IPS DF 19.7 (cell line): ENCODE results near the gene MT1M.
"Not testable (repeated sequence)": the region's sequence is repeated elsewhere in the genome, so short reads cannot be mapped to it uniquely, and the experiment has no call there.

ENCODE experiments used
- DNase-seq: peaks from one replicate; pipeline ENCODE4 v3.0.0-alpha.2; 2013; ENCODE audit warnings: low read depth, low spot score

The MT1M gene

DNA sequence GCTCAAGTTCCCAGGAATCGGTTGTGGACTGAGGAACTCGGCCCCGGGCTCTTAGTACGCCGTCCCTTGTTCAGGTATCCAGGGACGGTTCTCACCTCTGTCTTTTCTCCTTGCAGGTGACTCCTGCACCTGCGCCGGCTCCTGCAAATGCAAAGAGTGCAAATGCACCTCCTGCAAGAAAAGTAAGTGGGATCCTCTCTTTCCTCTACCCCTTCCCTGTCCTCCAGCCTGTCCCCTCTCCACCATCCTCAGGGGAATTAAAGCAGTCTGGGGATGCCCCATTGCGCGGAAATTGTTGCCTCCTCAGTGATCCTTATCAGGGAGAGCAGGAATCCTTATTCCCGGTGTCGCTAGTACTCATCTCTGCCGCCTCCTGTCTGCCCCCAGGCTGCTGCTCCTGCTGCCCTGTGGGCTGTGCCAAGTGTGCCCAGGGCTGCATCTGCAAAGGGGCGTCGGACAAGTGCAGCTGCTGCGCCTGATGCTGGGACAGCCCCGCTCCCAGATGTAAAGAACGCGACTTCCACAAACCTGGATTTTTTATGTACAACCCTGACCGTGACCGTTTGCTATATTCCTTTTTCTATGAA, 23.5 kb upstream of the MT1M start:
- no peak for DNase-seq

DNA sequence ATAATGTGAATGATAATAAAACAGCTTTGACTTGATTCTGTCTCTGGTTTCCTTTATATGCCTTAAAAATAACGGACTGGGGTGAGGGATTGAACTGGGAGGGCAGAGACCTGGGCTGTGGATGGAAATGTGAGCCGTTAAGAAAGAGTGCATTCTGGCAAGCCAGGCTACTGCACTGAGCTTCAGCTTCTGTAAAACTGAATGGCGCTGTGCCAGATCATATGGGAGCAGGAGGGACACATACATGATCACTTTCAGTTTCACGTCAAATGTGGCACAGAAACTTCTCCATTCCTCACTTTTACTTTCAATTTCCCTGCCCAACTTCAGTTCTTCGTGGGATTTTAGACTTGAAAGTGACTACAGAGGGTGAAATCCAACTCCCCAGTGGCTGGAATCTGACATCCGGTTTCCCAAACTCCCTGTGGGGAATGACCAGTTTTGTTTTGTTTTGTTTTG, 23.0 kb upstream of the MT1M start:
- no peak for DNase-seq

DNA sequence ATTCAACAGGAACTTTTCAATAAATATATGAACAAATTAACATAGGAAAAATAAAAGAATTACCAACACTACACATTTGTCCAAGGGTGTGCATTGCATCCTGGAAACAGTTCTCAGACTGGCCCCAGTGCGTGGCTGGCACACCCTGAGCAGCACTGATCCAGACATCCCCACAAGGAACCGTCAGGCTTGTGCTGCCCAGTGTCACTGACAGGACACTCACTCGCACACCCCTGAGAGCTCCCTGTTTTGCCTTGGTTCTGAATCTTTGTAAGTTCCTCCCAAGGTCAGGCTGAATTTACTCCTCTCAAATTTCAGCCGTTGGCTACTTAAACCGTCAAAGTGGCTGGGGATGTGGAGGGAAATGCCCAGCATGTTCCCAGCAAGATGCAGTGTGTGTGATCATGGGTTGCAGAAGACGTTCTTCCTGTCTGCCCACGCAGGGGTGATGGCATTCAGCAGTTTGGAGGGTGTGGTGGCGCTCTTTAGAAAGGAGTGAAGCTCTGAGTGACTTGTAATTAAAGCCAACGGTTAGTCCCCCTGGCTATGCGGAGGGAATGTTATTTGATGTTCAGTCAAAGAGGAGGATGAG, 22.3 kb upstream of the MT1M start:
- no peak for DNase-seq

DNA sequence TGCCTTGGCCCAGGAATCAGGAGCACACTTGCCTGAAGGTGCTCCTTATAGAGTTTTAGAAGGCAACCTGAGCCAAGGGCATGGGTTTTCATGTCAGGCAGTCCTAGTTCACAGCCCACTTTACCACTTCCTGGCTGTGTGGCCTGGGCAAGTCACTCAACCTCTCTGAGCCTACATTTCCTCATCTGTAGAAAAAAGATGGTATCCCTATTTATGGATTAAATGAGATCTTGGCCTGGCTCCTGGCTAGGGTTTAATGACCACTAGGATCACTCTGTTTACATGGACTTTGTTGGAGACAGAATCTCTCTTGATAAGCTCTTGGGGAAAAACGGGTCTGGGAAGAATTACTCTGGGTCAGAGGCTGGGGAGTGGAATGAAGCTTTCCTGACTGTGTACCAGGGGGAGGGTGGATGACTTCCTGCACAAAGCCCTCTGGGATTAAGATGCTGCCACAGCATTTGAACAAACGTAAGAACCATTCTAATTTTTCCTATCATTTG, 21.8 kb upstream of the MT1M start:
- DNase-seq = no peak

DNA sequence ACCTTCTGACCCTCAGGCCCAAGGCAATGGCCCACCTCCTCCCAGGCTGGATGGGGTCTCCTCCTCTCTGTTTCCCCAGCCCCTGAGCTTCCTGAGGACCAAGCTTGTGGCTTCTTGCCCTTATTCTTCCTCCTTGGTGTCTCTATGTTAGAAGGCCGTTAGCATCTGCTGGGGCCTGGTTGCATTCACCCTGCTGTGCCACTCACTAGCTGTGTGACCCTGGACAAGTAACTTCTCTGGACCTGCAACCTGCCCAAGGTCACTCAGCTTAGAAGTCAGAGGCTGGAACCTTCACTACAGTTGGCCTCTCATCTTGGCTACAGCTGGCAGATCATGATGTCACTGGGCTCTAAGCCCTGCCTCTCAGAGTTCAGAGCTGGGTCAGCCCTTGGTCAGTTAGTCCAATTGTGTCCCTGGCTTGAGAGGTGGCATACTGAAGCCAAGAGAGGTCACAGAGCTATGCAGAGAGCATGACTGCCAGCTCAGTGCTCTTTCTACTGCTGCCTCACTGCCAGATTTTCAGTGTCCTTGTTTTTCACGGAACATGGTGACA, 21.1 kb upstream of the MT1M start:
- no peak for DNase-seq

DNA sequence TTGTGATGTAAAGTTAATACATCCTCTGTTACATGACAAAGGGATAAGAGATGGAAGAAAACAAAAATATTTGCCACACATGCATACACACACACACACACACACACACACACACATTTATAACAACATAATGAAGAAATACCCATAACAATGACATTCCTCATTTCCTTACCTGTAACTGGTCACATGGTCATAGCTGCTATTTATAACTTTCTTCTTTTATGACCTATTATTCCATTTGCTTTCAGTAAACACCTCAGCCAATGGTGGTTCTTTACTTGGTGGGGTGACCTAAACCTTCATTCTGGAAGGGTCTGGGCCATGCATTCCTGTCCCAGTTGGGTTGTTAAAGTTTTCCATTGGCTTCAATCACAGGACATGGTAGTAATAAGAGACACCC, 18.8 kb upstream of the MT1M start:
- no peak for DNase-seq

DNA sequence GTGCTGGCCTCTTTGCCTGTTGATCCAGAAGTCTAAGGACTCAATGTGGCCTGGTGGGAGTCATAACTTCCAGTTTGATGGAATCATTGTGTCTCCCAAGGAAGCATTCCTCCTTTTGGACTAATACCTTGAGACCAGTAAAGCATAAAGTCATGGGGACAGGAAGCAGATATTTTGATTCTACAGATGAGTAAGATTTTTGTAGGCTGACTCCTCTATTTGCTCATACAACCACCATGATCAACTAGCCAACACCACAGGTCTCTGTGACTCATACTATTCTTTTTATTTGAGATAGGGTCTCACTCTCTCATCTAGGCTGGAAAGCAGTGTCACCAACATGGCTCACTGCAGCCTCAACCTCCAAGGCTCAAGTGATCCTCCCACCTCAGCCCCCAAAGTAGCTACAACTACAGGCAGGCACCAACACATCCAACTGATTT, 17.9 kb upstream of the MT1M start:
- DNase-seq = no peak

DNA sequence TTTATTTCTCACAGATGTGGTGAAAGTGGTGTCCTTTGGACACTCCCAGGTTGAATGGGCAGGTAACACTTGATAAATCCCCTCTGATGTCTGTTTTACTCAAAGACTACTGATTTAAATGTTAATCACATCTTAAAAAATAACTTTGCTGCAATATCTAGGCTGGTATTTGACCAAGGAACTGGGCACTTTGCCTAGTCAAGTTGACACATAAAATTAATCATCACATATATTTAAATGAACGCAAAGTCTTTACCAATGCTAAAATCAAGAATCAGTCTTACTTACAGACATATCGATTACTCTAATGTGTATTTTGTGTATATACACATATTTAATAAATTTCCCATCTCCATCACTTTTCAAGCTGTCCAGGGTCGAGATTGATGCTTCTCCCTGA, 17.1 kb upstream of the MT1M start:
- no peak for DNase-seq

DNA sequence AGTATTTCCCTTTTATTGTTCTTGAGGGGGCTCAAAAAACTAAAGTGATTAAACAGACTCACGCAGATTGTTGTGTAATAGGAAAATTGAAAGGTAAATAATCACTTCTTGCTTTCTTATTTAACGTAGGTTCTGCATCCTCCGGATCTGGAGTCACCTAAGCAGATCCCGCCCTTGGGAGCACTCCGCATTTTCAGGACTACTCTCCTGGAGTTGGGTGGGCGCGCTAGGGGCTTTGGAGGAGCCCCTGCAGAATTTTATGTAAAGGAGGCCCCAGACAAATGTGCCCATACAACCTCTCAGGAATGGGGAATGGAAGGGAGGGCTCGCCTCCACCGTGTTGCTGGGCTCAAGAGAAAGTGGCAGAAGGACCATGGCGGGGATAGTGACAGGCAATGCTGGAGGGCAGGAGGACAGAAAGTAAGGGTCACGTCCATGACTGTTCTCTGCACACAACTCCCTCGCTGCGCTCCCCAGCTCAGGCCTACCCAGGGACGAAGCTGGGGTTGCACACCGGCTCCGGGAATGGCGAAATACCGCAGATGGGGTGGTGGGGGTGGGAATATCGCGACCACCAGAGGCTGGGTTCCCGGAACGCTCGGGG, 15.7 kb upstream of the MT1M start:
- DNase-seq = no peak

DNA sequence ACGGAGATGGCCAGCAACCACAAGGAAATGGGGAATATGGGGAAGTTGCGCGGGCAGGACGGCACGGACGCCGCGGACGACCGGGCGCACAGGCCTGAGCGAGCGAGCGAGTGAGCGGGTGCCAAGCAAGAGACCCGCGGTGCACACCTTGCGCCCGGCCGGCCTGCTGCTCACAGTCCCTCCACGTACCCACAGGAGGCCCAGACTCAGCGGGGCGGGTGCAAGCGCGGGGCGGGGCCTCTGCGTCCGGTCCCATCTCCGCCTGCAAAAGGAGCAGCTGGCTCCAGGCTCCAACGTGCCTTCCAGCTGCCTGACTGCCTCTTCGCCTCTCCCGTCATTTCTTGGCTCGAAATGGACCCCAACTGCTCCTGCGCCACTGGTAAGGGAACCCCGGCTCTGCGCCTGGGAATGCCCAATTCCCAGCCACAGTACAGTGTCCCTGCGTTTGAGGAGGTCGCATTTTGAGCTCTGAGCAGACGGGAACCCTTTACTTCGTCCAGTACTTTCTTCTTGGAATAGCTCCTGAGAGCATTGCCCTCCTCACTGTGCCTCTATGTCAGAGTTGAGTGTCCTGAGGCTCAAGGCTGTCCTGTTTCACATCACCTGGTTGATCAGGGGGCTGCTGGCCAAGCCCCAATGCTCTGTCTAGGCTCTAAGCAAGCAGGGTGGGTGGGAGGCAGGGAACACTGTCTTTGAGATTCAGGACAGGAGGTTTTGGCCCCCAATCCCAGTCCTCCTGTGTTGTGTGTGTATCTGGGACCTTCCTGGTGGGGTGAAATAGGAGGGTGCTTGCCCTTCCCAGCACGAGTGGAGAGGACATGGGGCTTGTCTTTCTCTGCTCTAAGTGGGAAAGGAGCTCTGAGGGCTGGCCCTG, 15.0 kb upstream of the MT1M start:
- no peak for DNase-seq

DNA sequence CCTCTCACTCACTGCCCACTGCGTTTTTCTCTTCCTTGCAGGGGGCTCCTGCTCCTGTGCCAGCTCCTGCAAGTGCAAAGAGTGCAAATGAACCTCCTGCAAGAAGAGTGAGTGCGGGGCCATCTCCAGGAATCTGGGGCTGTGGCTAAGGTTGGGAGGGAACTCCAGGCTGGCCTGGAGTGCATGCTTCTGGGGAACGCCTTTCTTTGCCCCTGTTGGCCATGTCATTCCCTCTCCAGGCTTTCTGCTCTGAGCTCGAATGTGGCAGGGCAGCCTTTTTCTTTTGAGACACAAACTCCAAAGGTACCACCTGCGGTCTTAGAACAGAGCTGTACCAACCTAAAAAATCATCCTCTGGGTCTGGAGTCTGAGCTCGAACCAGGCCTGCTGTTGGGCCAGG, 14.3 kb upstream of the MT1M start:
- DNase-seq = no peak

DNA sequence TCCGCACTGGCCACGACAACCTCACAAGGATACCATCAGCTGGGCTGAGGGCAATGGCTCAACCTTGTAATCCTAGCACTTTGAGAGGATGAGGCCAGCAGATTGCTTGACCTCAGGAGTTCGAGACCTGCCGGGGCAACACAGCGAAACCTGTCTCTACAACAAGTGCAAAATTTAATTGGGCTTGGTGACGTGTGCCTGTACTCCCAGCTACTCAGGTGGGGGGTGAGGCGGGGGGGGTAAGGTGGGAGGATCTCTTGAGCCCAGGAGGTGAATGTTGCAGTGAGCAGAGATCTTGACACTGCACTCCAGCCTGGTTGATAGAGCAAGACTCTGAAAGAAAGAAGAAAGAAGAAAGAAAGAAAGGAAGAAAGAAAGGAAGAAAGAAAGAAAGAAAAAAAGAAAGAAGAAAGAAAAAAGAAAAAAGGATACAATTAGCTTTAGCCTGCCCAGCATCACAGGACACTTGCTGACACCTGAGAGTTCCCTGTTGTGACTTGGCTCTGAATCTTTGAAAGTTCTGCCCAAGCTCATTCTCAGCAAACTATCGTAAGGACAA, 12.0 kb upstream of the MT1M start:
- DNase-seq = no peak

DNA sequence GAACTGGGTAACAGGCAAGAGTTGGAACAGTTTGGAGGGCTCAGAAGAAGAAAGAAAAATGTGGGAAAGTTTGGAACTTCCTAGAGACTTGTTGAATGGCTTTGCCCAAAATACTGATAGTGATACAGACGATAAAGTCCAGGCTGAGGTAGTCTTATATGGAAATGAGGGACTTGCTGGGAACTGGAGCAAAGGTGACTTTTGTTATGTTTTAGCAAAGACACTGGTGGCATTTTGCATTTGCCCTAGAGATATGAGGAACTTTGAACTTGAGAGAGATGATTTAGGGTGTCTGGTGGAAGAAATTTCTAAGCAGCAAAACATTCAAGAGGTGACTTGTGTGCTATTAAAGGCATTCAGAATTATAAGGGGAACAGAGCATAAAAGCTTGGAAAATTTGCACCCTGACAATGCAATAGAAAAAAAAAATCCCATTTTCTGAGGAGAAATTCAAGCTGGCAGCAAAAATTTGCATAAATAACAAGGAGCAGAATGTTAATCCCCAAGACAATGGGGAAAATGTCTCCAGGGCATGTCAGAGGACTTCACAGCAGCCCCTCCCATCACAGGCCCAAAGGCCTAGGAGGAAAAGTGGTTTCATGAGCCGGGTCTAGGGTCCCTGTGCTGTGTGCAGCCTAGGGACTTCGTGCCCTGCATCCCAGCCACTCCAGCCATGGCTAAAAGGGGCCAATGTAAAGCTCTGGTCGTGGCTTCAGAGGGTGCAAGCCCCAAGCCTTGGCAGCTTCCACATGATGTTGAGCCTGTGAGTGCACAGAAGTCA, 10.6 kb upstream of the MT1M start:
- DNase-seq = not testable (repeated sequence)

DNA sequence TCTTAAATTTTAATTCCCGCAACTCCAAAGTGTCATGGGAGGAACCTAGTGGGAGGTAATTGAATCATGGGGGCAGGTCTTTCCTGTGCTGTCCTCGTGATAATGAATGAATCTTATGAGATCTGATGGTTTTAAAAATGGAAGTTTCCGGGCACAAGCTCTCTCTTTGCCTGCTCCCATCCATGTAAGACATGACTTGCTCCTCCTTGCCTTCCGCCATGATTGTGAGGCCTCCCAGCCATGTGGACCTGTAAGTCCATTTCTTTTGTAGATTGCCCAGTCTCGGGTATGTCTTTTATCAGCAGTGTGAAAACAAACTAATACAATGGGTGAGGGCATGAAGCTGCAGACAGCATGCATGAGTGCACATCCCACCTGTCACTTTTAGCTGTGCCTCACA, 9.3 kb upstream of the MT1M start:
- DNase-seq = not testable (repeated sequence)

DNA sequence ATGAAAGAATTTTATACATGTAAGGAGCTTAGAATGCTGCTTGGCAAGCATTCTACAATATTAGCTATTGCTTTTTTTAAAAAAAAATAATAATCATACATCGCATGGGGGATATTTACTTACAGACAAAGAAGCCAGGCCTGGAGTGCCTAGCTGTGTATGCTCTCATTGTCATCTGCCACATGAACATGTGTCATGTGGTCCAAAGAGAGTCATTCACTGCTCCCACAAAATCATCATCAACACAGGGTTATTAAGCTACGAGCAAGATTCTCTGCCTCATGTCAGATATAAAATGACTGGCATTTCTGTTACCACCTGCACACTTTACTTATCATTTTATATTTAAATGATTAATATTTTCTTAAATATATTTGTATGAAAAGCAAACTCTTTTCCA, 8.8 kb upstream of the MT1M start:
- DNase-seq = no peak

DNA sequence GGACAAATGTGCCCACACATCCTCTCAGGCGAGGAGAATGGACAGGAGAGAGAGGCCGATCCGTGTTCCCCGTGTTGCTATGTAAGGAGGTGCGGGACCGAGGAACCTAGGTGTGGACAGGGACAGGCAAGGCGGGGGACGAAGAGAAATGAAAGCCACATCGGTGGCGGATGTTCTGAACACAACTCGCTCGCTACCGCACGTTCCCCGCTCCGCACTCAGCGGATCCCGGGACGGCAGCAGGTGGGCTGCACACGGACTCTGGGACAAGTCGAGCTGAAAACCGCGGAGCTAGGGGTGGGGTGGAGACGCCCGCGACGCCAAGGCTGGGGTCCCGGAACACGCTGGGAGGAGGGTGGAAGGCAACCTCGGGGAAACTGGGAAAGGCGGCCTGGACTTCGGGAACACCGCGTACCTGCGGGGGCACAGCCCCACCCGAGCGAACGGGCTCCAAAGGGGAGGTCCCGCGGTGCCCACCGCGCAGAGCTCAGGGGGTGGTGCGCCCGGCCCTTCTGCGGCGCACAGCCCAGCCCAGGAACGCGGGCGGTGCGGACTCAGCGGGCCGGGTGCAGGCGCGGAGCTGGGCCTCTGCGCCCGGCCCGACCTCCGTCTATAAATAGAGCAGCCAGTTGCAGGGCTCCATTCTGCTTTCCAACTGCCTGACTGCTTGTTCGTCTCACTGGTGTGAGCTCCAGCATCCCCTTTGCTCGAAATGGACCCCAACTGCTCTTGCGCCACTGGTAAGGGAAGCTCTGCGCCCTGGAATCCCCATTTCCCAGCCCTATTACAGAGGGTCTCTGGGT, 7.1 kb upstream of the MT1M start, which contains the start of gene MT1E:
Gene MT1E, plus strand, starts transcription at position 642 of the 803 bp plus-strand sequence. Its CDS starts 71 bp downstream, at position 713.
- DNase-seq = no peak

DNA sequence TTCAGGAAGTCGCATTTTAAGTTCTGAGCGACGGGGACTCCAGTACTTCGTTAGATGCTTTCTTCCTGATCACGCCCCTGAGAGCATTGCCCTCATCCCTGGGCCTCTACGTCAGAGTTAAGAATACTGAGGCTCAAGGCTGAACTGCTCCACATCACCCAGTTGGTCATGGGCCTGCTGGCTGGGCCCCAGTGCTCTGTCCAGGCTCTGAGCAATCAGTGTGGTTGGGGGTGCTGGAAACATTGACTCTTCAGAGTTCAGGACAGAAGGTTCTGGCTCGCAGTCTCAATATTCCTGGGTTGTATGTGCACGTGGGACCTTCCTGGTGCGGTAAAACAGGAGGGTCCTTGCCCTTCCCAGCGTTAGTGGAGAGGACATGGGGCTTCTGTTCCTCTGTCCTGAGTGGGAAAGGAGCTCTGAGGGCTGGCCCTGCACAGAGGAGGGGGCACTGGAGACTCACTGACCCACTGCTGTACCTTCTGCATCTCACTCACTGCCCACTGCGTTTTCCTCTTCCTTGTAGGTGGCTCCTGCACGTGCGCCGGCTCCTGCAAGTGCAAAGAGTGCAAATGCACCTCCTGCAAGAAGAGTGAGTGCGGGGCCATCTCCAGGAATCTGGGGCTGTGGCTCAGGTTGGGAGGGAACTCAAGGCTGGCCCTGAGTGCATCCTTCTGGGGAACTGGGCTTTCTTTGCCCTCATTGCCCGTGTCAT, 6.4 kb upstream of the MT1M start:
- DNase-seq = no peak

DNA sequence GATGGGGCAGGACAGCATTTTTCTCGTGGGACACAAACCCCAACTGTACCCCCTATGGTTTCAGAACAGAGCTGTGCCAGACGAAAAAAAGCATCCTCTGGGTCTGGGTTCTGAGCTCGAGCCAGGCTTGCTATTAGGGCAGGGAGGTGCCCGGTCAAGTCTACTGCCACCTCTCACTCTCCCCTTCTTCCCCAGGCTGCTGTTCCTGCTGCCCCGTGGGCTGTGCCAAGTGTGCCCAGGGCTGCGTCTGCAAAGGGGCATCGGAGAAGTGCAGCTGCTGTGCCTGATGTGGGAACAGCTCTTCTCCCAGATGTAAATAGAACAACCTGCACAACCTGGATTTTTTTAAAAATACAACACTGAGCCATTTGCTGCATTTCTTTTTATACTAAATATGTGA, 5.8 kb upstream of the MT1M start:
- DNase-seq = no peak
